HEK293T (cell line): Measurements from ENCODE around the gene SAT1.

Experiments
- ARNT ChIP-seq: fragments of 450-650 bp; IDR thresholded peaks from 2 replicates; pipeline ENCODE4 v1.6.1; 2017; ENCODE audit warnings: mild to moderate bottlenecking
- BHLHE40 ChIP-seq: fragments of 450-650 bp; IDR thresholded peaks from 2 replicates; pipeline ENCODE4 v1.6.1; 2016; ENCODE audit warnings: mild to moderate bottlenecking, moderate library complexity, borderline replicate concordance
- ELF4 ChIP-seq: fragments of 450-650 bp; IDR thresholded peaks from 2 replicates; pipeline ENCODE4 v1.6.1; 2017; ENCODE audit warnings: antibody characterized with exemption
- FOXK2 ChIP-seq: fragments of 450-650 bp; IDR thresholded peaks from 2 replicates; pipeline ENCODE4 v1.6.1; 2016; ENCODE audit warnings: mild to moderate bottlenecking
- FOXM1 ChIP-seq: fragments of 450-650 bp; IDR thresholded peaks from 2 replicates; pipeline ENCODE4 v1.6.1; 2017; ENCODE audit warnings: mild to moderate bottlenecking, borderline replicate concordance
- HDGF ChIP-seq: fragments of 450-650 bp; IDR thresholded peaks from 2 replicates; pipeline ENCODE4 v1.6.1; 2017; ENCODE audit warnings: antibody characterized with exemption, borderline replicate concordance
- SP1 ChIP-seq: fragments of 450-650 bp; IDR thresholded peaks from 2 replicates; pipeline ENCODE4 v1.6.1; 2017

GRCh38 chrX:23785580-23785979 is 2.6 kb downstream of the SAT1 start:
- TF ChIP-seq ELF4 = no peak
- TF ChIP-seq SP1 = no peak
- TF ChIP-seq FOXM1 = no peak
- no peak for TF ChIP-seq BHLHE40
- TF ChIP-seq FOXK2 = no peak
- TF ChIP-seq HDGF = no peak
- no peak for TF ChIP-seq ARNT
